Neutrophil (primary cell): ENCODE measurements around the gene RUFY1.
A peak's percentile ranks its signal among the peaks of the same experiment; 100 is the strongest.
"Not testable (repeated sequence)": the region's sequence is repeated elsewhere in the genome, so short reads cannot be mapped to it uniquely, and the experiment has no call there.

Source experiments
- H3K27ac ChIP-seq: fragments of 200-600 bp; sonication (generic); 2 replicates; pipeline ENCODE4 v1.5.1; 2016; ENCODE audit warnings: mild to moderate bottlenecking, moderate library complexity
- H3K27me3 ChIP-seq: fragments of 200-600 bp; sonication (generic); 2 replicates; pipeline ENCODE4 v1.6.0; 2016; ENCODE audit warnings: mild to moderate bottlenecking
- H3K36me3 ChIP-seq: fragments of 200-600 bp; sonication (generic); 2 replicates; pipeline ENCODE4 v1.5.1; 2017
- H3K4me1 ChIP-seq, 2 experiments: fragments of 200-600 bp in 1 of 2; sonication (generic) in 1 of 2; 1 replicate in 1 of 2; 2 replicates in 1 of 2; pipeline versions ENCODE4 v1.5.1 to v1.6.1; 2013 to 2016; ENCODE audit warnings: low read depth in 1 of 2, low read length in 1 of 2, mild to moderate bottlenecking in 1 of 2, moderate library complexity in 1 of 2; ENCODE audit not compliant: control insufficient read depth in 1 of 2, insufficient read depth in 1 of 2
- H3K4me3 ChIP-seq, 2 experiments: fragments of 200-600 bp in 1 of 2; sonication (generic) in 1 of 2; 1 replicate in 1 of 2; 2 replicates in 1 of 2; pipeline ENCODE4 v1.5.1; 2013 to 2016; ENCODE audit warnings: low read depth in 1 of 2, low read length in 1 of 2, mild to moderate bottlenecking in 1 of 2, moderate library complexity in 1 of 2
- H3K9me3 ChIP-seq: fragments of 200-600 bp; sonication (generic); 2 replicates; pipeline ENCODE4 v1.5.1; 2016
- TF ChIP-seq, protein P1 (sequence below): fragments of 200-600 bp; sonication (generic); IDR thresholded peaks from 2 replicates; pipeline ENCODE4 v1.5.1; 2016; ENCODE audit warnings: antibody characterized with exemption

Gene RUFY1

DNA sequence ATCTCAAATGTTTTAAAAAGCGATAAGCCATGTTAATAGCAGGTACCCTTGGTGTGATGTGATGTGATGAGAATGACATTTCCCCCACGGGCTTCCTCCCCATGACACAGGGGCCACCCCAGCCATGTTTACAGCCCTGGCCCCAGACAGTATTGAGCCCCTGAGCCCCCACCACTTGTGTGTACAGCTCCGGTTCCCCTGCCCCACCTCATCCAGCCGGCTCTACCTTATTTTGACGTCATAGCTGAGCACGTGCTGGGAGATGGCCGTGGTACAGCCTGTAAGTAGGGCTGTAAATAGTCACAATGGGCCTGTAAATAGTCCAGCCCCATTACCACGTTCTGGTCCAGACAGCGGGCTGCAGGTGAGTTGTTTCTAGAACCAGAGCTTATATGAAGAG lies 98.1 kb downstream of the RUFY1 start:
- Histone ChIP-seq H3K9me3 (no peaks in the 10 kb centered on the region), H3K36me3 (no peaks in the 10 kb centered on the region), H3K27ac (no peak overlapping the region), H3K27me3 (no peaks in the 10 kb centered on the region), H3K4me1 (no peaks in the 10 kb centered on the region), H3K4me3 (no peak overlapping the region)
- TF ChIP-seq, protein P1, sequence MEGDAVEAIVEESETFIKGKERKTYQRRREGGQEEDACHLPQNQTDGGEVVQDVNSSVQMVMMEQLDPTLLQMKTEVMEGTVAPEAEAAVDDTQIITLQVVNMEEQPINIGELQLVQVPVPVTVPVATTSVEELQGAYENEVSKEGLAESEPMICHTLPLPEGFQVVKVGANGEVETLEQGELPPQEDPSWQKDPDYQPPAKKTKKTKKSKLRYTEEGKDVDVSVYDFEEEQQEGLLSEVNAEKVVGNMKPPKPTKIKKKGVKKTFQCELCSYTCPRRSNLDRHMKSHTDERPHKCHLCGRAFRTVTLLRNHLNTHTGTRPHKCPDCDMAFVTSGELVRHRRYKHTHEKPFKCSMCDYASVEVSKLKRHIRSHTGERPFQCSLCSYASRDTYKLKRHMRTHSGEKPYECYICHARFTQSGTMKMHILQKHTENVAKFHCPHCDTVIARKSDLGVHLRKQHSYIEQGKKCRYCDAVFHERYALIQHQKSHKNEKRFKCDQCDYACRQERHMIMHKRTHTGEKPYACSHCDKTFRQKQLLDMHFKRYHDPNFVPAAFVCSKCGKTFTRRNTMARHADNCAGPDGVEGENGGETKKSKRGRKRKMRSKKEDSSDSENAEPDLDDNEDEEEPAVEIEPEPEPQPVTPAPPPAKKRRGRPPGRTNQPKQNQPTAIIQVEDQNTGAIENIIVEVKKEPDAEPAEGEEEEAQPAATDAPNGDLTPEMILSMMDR: no peak

DNA sequence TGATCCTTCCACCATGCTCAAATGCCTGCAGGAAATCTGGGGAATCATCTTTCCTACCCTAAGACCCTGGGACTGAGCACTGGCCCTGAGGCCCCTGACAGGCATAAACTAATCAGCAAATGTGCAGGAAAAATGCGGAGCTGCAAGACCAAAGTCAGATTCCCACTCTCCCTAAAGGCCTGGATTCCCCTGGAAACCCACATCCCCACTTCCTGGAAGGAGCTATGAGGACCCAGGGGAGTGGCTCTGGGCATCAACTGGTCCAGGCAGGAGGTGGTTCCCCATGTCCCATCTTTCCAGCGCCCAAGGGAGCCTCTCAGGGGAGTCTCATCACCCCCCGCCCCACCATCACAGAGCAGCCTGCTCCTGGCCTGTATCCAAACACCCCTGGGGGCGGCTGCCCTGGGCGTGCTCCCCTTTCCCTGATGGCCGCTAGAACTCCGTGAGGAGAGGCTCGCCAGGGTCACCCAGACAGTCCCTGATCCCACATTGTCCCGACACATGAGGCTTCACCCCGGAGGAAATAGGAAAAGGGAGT lies 98.9 kb downstream of the RUFY1 start:
- H3K36me3 ChIP-seq, H3K4me3 ChIP-seq, H3K9me3 ChIP-seq, H3K4me1 ChIP-seq, H3K27ac ChIP-seq, H3K27me3 ChIP-seq: not testable (repeated sequence)

DNA sequence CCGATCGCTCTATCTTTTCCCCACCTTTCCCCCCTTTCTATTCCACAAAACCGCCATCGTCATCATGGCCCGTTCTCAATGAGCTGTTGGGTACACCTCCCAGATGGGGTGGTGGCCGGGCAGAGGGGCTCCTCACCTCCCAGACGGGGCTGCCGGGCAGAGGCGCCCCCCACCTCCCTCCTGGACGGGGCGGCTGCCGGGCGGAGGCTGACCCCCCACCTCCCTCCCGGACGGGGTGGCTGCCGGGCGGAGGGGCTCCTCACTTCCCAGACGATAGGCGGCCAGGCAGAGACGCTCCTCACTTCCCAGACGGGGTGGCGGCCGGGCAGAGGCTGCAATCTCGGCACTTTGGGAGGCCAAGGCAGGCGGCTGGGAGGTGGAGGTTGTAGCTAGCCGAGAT lies 99.9 kb downstream of the RUFY1 start:
- H3K9me3 ChIP-seq, H3K4me3 ChIP-seq, H3K27ac ChIP-seq: not testable (repeated sequence)

DNA sequence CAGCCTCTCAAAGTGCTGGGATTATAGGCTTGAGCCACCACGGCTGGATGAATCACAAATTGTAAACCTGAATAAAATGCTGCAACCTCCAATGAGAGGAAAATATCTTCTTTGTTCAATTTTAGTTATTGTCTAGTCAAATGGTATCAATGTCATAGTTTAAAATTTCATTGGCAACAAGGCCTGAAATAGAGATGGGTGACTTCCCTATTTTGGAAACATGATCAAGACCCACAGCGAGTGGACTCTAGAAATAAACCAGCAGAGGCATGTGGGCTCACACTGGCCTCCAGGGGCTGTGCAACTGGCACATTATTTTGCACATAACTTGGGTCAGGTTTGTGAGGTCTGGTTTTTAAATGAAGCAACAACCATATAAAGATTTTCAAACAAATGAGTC lies 102.8 kb downstream of the RUFY1 start:
- H3K4me1 ChIP-seq, H3K4me3 ChIP-seq, H3K9me3 ChIP-seq, H3K27ac ChIP-seq, H3K27me3 ChIP-seq, H3K36me3 ChIP-seq: not testable (repeated sequence)

More for the DNA sequence above, 99.9 kb downstream of the RUFY1 start:
- not testable (repeated sequence) for H3K4me1 ChIP-seq, H3K27me3 ChIP-seq, H3K36me3 ChIP-seq

DNA sequence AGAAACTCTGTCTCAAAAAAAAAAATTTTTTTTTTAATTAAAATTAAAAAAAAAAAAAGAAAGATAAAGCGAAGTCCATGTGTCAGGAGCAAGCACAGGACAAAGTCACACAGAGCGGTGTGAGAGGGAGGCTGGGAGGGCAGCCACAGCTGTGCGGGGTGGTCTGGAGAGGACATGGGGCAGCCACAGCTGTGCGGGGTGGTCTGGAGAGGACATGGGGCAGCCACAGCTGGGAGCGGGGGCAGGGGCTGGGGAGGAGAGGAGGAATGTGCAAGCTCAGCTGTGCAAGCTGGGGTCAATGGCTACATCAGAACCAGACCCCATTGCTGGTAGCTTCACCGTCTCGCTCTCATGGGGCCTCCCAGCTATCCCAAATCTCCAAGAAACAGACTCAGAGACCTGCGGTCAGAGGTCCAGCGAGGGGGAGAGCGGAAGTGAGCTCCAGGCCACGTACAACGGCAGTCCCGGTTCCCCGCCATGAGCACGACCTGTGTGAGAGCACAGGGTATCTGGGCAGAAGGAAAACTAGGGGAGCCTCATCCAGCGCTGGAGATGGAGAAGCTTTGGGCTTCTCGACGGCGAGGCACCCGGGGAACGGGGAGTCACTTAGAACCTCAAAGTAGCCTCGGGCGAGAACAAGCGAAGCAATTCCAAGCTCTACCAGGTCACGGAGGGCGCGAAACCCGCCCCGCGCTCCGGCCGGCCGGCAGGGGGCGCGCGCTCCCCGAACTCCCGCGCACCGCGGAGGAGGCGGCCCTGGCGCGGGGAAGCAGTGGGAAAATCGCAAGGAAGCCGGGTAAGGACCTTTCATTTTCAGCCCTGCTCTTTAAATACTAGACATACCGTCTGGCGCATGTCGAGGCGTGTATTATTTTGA lies 107.2 kb downstream of the RUFY1 start:
- H3K4me3 ChIP-seq, H3K9me3 ChIP-seq, H3K27ac ChIP-seq, H3K36me3 ChIP-seq, H3K27me3 ChIP-seq: not testable (repeated sequence)
- H3K4me1 ChIP-seq: peaks cover 6 to 10% of the 10 kb centered on the region in 2 experiments
- TF ChIP-seq, protein P1: peak; percentile 12

DNA sequence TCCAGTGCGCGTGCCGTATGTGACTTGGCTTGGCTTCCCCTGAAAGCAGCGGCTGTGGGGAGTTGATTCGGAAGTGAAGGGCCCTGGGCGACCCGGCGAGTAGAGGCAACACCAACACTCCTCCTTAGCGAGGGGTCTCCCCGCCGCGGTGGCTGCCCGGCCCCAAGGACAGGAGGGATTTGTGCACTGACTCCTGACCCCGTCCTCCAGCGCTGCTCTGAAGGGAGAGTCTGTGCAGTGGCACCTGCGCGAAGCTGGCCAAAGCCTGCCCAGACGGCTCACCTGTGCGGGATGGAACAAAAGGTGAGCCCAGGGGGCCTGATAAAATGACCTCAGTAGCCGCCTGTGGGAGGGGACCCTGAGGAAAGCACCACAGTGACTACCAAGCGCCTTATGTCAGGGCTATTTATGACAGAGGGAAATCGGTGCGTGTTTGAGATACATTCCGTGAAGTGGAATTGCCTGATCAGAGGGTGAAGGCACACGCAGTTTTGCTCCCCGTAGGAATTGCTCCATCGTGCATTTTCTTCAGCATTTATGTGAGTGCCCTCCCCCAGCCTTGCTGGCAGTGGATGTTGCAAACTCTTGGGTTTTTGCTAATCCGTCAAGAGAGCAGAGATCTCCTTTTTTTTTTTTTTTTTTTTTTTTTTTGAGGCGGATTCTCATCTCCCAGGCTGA lies 108.0 kb downstream of the RUFY1 start:
- peaks cover 6 to 10% of the 10 kb centered on the region in 2 experiments for H3K4me1 ChIP-seq
- H3K27me3 ChIP-seq, H3K9me3 ChIP-seq, H3K36me3 ChIP-seq: not testable (repeated sequence)
- H3K27ac ChIP-seq: peak overlapping the region; percentile 35
- peak overlapping the region; percentile 50 to 52 for H3K4me3 ChIP-seq
